Neural cell (in vitro differentiated cells): ENCODE results near the gene LRRC55.

Source experiments
- POLR2AphosphoS5 ChIP-seq: IDR thresholded peaks from 2 replicates; pipeline ENCODE4 v1.6.1; 2012
- TF ChIP-seq, protein P1 (sequence below): fragments of 450-650 bp; IDR thresholded peaks from 2 replicates; pipeline ENCODE4 v1.5.1; 2014; ENCODE audit warnings: antibody characterized with exemption, mild to moderate bottlenecking, moderate library complexity; ENCODE audit not compliant: poor library complexity, severe bottlenecking

DNA sequence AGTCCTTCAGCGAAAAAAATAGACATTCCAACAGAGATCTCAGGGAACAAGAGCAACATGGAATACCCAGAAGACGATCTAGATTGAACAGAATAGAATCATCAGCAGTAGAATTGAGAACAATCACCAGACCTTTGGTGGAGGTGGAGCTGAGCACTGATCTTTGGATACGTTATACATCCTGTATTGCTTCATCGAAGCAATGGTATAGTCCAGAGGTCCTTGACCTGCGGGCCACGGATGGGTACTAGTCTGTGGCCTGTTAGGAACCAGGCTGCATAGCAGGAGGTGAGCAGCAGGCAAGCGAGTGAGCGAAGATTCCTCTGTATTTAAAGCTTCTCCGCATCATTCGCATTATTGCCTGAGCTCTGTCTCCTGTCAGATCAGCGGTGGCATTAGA, 17.6 kb downstream of the LRRC55 start:
- no peak for TF ChIP-seq POLR2AphosphoS5
- TF ChIP-seq, protein P1, sequence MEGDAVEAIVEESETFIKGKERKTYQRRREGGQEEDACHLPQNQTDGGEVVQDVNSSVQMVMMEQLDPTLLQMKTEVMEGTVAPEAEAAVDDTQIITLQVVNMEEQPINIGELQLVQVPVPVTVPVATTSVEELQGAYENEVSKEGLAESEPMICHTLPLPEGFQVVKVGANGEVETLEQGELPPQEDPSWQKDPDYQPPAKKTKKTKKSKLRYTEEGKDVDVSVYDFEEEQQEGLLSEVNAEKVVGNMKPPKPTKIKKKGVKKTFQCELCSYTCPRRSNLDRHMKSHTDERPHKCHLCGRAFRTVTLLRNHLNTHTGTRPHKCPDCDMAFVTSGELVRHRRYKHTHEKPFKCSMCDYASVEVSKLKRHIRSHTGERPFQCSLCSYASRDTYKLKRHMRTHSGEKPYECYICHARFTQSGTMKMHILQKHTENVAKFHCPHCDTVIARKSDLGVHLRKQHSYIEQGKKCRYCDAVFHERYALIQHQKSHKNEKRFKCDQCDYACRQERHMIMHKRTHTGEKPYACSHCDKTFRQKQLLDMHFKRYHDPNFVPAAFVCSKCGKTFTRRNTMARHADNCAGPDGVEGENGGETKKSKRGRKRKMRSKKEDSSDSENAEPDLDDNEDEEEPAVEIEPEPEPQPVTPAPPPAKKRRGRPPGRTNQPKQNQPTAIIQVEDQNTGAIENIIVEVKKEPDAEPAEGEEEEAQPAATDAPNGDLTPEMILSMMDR = no peak
